A549 (cell line): ENCODE data around the gene DDX31. TPM values are rescaled to one million over a fixed set of nuclear protein-coding genes. Genes with fewer than 3 reads are reported as not detected.

ENCODE experiments used
- ATAC-seq, 2 experiments: fragments of 200-7000 bp in 1 of 2; fragments of >200 bp in 1 of 2; cut with Nextera tagmentation in 1 of 2; cut with Tn5 transposase in 1 of 2; 3 replicates each; pipeline versions ENCODE4 v1.8.0 to v1.9.1; 2018 to 2020; ENCODE audit warnings: mild to moderate bottlenecking in 1 of 2, moderate library complexity in 1 of 2
- CTCF ChIA-PET: fragments of 300-600 bp; sonication (Branson Sonifier 250); formaldehyde crosslinking; extraction: SDS; loops from one replicate; lab custom pipeline; 2021; ENCODE audit warnings: antibody characterized with exemption, inconsistent platforms; lab: Yijun Ruan, JAX
- POLR2A ChIA-PET: fragments of 350-600 bp; formaldehyde crosslinking; extraction: SDS; loops from one replicate; lab custom pipeline; 2021; ENCODE audit warnings: antibody characterized with exemption, inconsistent platforms; lab: Yijun Ruan, JAX
- DNase-seq, 2 experiments: peaks; one replicate each; pipeline versions ENCODE4 v3.0.0 to v3.0.0-alpha.2; 2011 to 2016; ENCODE audit warnings: low read depth in 1 of 2, low spot score in 1 of 2
- FAIRE-seq: peaks from 2 replicates; lab custom pipeline; 2011; peaks lifted over from hg19 to GRCh38; lab: Jason Lieb, UNC
- H3K27ac ChIP-seq, 2 experiments: fragments of >200 bp; sonication (Bioruptor Twin); formaldehyde crosslinking; 3 replicates each; pipeline ENCODE4 v1.5.1; 2016 to 2017
- H3K4me1 ChIP-seq: fragments of >200 bp; sonication (Bioruptor Twin); formaldehyde crosslinking; 3 replicates; pipeline ENCODE4 v1.6.1; 2016
- H3K4me2 ChIP-seq: fragments of >200 bp; sonication (Bioruptor Twin); formaldehyde crosslinking; 3 replicates; pipeline ENCODE4 v1.6.1; 2016
- H3K4me3 ChIP-seq: fragments of >200 bp; sonication (Bioruptor Twin); formaldehyde crosslinking; 3 replicates; pipeline ENCODE4 v1.5.1; 2016
- H3K9me3 ChIP-seq: fragments of >200 bp; sonication (Bioruptor Twin); formaldehyde crosslinking; 3 replicates; pipeline ENCODE4 v1.6.1; 2016
- BHLHE40 ChIP-seq: IDR thresholded peaks from 2 replicates; pipeline ENCODE4 v1.6.1; 2012; ENCODE audit warnings: low read depth, low read length, inconsistent platforms
- EHF ChIP-seq: fragments of 250-450 bp; sonication (Bioruptor Pico); IDR thresholded peaks from 2 replicates; pipeline ENCODE4 v1.5.0; 2020; ENCODE audit warnings: mild to moderate bottlenecking
- ESRRA ChIP-seq: fragments of 150-350 bp; IDR thresholded peaks from 2 replicates; pipeline ENCODE4 v1.6.1; 2014; ENCODE audit warnings: mild to moderate bottlenecking, low read length, borderline replicate concordance
- FOSB ChIP-seq: fragments of 250-450 bp; sonication (Bioruptor Pico); IDR thresholded peaks from 2 replicates; pipeline ENCODE4 v1.5.0; 2020; ENCODE audit warnings: mild to moderate bottlenecking, moderate library complexity
- FOXS1 ChIP-seq: fragments of 250-450 bp; sonication (Bioruptor Pico); IDR thresholded peaks from 2 replicates; pipeline ENCODE4 v1.5.0; 2020; ENCODE audit warnings: mild to moderate bottlenecking, moderate library complexity
- HDAC2 ChIP-seq: fragments of 200-600 bp; sonication (generic); IDR thresholded peaks from 2 replicates; pipeline ENCODE4 v1.6.1; 2016
- HOXB5 ChIP-seq: fragments of 250-450 bp; sonication (Bioruptor Pico); IDR thresholded peaks from 2 replicates; pipeline ENCODE4 v1.5.0; 2020; ENCODE audit warnings: mild to moderate bottlenecking, moderate library complexity
- KDM1A ChIP-seq: fragments of 200-600 bp; sonication (generic); IDR thresholded peaks from 2 replicates; pipeline ENCODE4 v1.6.1; 2016; ENCODE audit warnings: low read depth, mild to moderate bottlenecking
- MAFK ChIP-seq: fragments of 450-650 bp; IDR thresholded peaks from 2 replicates; pipeline ENCODE4 v1.6.1; 2014; ENCODE audit not compliant: partially characterized antibody
- MAZ ChIP-seq: fragments of 150-350 bp; IDR thresholded peaks from 2 replicates; pipeline ENCODE4 v1.6.1; 2014; ENCODE audit warnings: antibody characterized with exemption, low read depth, low read length, borderline replicate concordance
- MYC ChIP-seq: IDR thresholded peaks from 2 replicates; pipeline ENCODE4 v1.6.1; 2012; ENCODE audit warnings: mild to moderate bottlenecking, inconsistent platforms, low read length, improper control_type of control experiment, borderline replicate concordance
- PHF8 ChIP-seq: fragments of 200-600 bp; sonication (generic); IDR thresholded peaks from 2 replicates; pipeline ENCODE4 v1.6.1; 2016; ENCODE audit warnings: low read depth, mild to moderate bottlenecking, antibody characterized with exemption, moderate library complexity, borderline replicate concordance
- POLR2A ChIP-seq: IDR thresholded peaks from 2 replicates; pipeline ENCODE4 v1.6.1; 2012; ENCODE audit warnings: mild to moderate bottlenecking, low read length
- SMC3 ChIP-seq: fragments of >200 bp; sonication (Bioruptor Twin); formaldehyde crosslinking; IDR thresholded peaks from 3 replicates; pipeline ENCODE4 v1.6.1; 2018; ENCODE audit warnings: inconsistent platforms
- SREBF2 ChIP-seq: fragments of 450-650 bp; IDR thresholded peaks from 2 replicates; pipeline ENCODE4 v1.6.1; 2014; ENCODE audit warnings: mild to moderate bottlenecking, moderate library complexity
- ZC3H11A ChIP-seq: fragments of 450-650 bp; IDR thresholded peaks from 2 replicates; pipeline ENCODE4 v1.6.1; 2014; ENCODE audit warnings: antibody characterized with exemption, mild to moderate bottlenecking
- ZFP36 ChIP-seq: fragments of 450-650 bp; IDR thresholded peaks from 2 replicates; pipeline ENCODE4 v1.6.1; 2014; ENCODE audit warnings: borderline replicate concordance; ENCODE audit not compliant: partially characterized antibody
- WGBS: methylation state at CpG from one replicate; pipeline ENCODE4 v1.1.6; 2017; ENCODE audit errors: missing lambda C conversion rate; 5-methylcytosine and 5-hydroxymethylcytosine counted together
- polyA plus RNA-seq, 4 experiments: library from polyadenylated mRNA; depleted of rRNA in 3 of 4; stranded (reverse); fragments of >200 nt; fragmentation: RNase III in 1 of 4; extraction: RNeasy Plus Mini Kit Qiagen cat#74134 plus additional on column Dnase treatment in 1 of 4; gene quantifications; 2 replicates in 3 of 4; 3 replicates in 1 of 4; pipeline ENCODE4 v1.2.3, GENCODE V29; 2011 to 2017
- TF ChIP-seq, protein P1 (sequence below): fragments of 250-450 bp; sonication (Bioruptor Pico); IDR thresholded peaks from 2 replicates; pipeline ENCODE4 v1.5.0; 2021; ENCODE audit warnings: mild to moderate bottlenecking, moderate library complexity, borderline replicate concordance
- TF ChIP-seq, protein P2 (sequence below): fragments of 200-600 bp; sonication (generic); IDR thresholded peaks from 2 replicates; pipeline ENCODE4 v1.6.1; 2016; ENCODE audit warnings: antibody characterized with exemption, mild to moderate bottlenecking, moderate library complexity
- TF ChIP-seq, protein P3 (sequence below): IDR thresholded peaks from 2 replicates; pipeline ENCODE4 v1.6.1; 2012
- TF ChIP-seq, protein P4 (sequence below): fragments of 150-350 bp; IDR thresholded peaks from 2 replicates; pipeline ENCODE4 v1.6.1; 2014; ENCODE audit warnings: low read depth, mild to moderate bottlenecking, low read length

DDX31 gene
- polyA plus RNA-seq, 2 of the 4 experiments (the other 2 are of a cell fraction), result 20.0 to 30.1 TPM

DNA sequence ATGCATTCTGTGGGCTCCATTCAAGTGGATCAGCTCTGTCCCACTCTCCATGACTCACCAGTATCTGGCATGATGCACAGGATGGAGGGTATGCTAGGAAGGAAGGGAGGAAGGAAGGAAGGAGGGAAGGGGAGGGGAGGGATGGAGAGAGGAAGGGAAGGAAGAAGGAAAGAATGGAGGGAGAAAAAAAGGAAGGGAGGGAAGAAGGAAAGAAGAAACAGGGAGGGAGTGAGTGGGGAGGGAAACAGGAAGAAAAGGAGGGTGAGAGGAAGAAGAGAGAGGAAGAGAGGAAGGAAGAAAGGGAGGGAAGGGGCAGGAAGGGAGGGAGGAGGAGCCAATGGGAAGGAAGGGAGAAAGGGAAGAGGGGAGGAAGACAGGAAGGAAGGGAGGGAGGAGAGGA is 92.7 kb downstream of the DDX31 start:
- POLR2A ChIA-PET, result no interaction called here
- no peak overlapping the region for H3K27ac ChIP-seq
- no peak for FAIRE-seq
- CTCF ChIA-PET, result interaction anchor here (0.8 to 13.9 kb wide), 6 partner anchors 18 to 167 kb away, joined by 3 to 176 read pairs (median 10); partner anchors contain the start of gene CFAP77
- H3K4me1 ChIP-seq, result peaks cover 5% of the 10 kb centered on the region; the same call in 2 of the 3 replicates
- ATAC-seq, result no peak
- TF ChIP-seq BHLHE40 (no peak), ESRRA (no peak), ZFP36 (no peak), HDAC2 (no peak), FOXS1 (CRISPR knock-in tag) (no peak), POLR2A (no peak), FOSB (CRISPR knock-in tag) (no peak), ZC3H11A (no peak), PHF8 (no peak), EHF (CRISPR knock-in tag) (no peak), SREBF2 (no peak), KDM1A (no peak), SMC3 (no peak)
- TF ChIP-seq, protein P1, sequence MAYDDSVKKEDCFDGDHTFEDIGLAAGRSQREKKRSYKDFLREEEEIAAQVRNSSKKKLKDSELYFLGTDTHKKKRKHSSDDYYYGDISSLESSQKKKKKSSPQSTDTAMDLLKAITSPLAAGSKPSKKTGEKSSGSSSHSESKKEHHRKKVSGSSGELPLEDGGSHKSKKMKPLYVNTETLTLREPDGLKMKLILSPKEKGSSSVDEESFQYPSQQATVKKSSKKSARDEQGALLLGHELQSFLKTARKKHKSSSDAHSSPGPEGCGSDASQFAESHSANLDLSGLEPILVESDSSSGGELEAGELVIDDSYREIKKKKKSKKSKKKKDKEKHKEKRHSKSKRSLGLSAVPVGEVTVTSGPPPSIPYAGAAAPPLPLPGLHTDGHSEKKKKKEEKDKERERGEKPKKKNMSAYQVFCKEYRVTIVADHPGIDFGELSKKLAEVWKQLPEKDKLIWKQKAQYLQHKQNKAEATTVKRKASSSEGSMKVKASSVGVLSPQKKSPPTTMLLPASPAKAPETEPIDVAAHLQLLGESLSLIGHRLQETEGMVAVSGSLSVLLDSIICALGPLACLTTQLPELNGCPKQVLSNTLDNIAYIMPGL, result no peak
- no peak overlapping the region for H3K4me2 ChIP-seq
- H3K9me3 ChIP-seq, result no peaks in the 10 kb centered on the region
- no peak for DNase-seq
- no peak overlapping the region for H3K4me3 ChIP-seq

DNA sequence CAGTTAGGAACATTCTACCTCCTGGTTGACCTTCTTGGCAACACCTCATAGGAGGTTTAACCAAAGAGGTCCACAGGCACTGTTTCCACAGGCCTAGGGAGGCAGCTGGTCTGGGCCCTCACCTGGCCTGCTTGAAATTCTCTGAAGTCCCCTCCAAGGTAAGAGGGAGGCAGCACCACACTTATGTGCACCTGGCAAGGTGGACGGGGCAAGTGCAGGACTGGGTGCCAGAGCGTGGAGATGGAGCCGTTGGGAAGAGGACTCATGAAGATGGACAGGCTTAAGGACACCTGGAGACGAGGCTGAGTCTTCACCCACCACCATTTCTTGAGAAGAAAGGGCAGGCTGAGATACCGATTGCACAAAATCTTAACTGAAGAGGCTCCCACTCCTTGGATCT is 94.0 kb downstream of the DDX31 start:
- POLR2A ChIA-PET, result no interaction called here
- ATAC-seq (no peak), DNase-seq (no peak), FAIRE-seq (no peak)
- Histone ChIP-seq H3K4me3 (no peak overlapping the region), H3K4me1 (no peaks in the 10 kb centered on the region), H3K9me3 (no peaks in the 10 kb centered on the region), H3K4me2 (no peak overlapping the region), H3K27ac (no peak overlapping the region)
- WGBS, result 13% methylated on average over 5 of the region's 5 CpGs
- no peak for TF ChIP-seq MAFK
- no peak for TF ChIP-seq HOXB5
- no peak for TF ChIP-seq SMC3
- no peak for TF ChIP-seq MYC
- TF ChIP-seq, protein P2, sequence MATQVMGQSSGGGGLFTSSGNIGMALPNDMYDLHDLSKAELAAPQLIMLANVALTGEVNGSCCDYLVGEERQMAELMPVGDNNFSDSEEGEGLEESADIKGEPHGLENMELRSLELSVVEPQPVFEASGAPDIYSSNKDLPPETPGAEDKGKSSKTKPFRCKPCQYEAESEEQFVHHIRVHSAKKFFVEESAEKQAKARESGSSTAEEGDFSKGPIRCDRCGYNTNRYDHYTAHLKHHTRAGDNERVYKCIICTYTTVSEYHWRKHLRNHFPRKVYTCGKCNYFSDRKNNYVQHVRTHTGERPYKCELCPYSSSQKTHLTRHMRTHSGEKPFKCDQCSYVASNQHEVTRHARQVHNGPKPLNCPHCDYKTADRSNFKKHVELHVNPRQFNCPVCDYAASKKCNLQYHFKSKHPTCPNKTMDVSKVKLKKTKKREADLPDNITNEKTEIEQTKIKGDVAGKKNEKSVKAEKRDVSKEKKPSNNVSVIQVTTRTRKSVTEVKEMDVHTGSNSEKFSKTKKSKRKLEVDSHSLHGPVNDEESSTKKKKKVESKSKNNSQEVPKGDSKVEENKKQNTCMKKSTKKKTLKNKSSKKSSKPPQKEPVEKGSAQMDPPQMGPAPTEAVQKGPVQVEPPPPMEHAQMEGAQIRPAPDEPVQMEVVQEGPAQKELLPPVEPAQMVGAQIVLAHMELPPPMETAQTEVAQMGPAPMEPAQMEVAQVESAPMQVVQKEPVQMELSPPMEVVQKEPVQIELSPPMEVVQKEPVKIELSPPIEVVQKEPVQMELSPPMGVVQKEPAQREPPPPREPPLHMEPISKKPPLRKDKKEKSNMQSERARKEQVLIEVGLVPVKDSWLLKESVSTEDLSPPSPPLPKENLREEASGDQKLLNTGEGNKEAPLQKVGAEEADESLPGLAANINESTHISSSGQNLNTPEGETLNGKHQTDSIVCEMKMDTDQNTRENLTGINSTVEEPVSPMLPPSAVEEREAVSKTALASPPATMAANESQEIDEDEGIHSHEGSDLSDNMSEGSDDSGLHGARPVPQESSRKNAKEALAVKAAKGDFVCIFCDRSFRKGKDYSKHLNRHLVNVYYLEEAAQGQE, result no peak
- TF ChIP-seq MAZ, result no peak
- TF ChIP-seq, protein P3, sequence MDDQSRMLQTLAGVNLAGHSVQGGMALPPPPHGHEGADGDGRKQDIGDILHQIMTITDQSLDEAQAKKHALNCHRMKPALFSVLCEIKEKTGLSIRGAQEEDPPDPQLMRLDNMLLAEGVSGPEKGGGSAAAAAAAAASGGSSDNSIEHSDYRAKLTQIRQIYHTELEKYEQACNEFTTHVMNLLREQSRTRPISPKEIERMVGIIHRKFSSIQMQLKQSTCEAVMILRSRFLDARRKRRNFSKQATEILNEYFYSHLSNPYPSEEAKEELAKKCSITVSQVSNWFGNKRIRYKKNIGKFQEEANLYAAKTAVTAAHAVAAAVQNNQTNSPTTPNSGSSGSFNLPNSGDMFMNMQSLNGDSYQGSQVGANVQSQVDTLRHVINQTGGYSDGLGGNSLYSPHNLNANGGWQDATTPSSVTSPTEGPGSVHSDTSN, result no peak
- TF ChIP-seq, protein P4, sequence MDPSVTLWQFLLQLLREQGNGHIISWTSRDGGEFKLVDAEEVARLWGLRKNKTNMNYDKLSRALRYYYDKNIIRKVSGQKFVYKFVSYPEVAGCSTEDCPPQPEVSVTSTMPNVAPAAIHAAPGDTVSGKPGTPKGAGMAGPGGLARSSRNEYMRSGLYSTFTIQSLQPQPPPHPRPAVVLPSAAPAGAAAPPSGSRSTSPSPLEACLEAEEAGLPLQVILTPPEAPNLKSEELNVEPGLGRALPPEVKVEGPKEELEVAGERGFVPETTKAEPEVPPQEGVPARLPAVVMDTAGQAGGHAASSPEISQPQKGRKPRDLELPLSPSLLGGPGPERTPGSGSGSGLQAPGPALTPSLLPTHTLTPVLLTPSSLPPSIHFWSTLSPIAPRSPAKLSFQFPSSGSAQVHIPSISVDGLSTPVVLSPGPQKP, result no peak
- CTCF ChIA-PET, result interaction anchor here (0.6 to 13.9 kb wide), 34 partner anchors 8 to 868 kb away, joined by 3 to 176 read pairs (median 5); no protein-coding TSS in a partner anchor
